Measurements from ENCODE around the gene SNRPB2. TPM values are rescaled to one million over a fixed set of nuclear protein-coding genes. Genes with fewer than 3 reads are reported as not detected.

SNRPB2 gene
- polyA plus RNA-seq, 3 donors = 25.2 to 66.3 (median 62.3) TPM

GRCh38 chr20:16729080-16729479, 746 bp upstream of the SNRPB2 start:
- 100% methylated on average over 1 of the region's 1 CpG for WGBS (ENCODE audit: insufficient coverage)
- no peak overlapping the region for H3K9ac ChIP-seq (ENCODE audit: insufficient read depth, low read length, poor library complexity, severe bottlenecking)
- Mint-ChIP-seq H3K4me1 (peaks cover 34% of the 10 kb centered on the region), H3K27ac (peak overlapping the region; percentile 99 to 100 (median 100)), H3K27me3 (ENCODE audit: low read depth in 3 of 3) (peaks cover 21 to 39% (median 31%) of the 10 kb centered on the region in 3 donors), H3K4me3 (peak overlapping the region; percentile 98 to 100), H3K9me3 (peaks cover 13 to 25% (median 17%) of the 10 kb centered on the region in 7 donors), H3K36me3 (peaks cover 30 to 36% of the 10 kb centered on the region in 2 donors)
- peaks cover 13 to 25% of the 10 kb centered on the region in 2 donors for H3K4me1 ChIP-seq (ENCODE audit: control insufficient read depth in 1 of 2, insufficient read depth in 2 of 2, low read length in 2 of 2)
- H4K20me1 ChIP-seq (ENCODE audit: insufficient read depth, low read length) = peaks cover 12% of the 10 kb centered on the region
- peaks cover 21 to 22% of the 10 kb centered on the region in 2 donors for H3K36me3 ChIP-seq (replicated peaks in 1 of 2; ENCODE audit: control insufficient read depth in 1 of 2, insufficient read depth in 2 of 2, low read length in 2 of 2)
- H2AFZ ChIP-seq (ENCODE audit: insufficient read depth, low read depth, low read length, poor library complexity, severe bottlenecking) = peak overlapping the region; percentile 96
- H3K79me2 ChIP-seq (ENCODE audit: insufficient read depth, low read length) = peaks cover 27% of the 10 kb centered on the region
- intact Hi-C loops (cut with micrococcal nuclease) = loop anchor here in 1 of 2 donors (2.0 kb wide), 1 partner anchor 154 kb away; no protein-coding TSS in a partner anchor
- H3K4me2 ChIP-seq (replicated peaks; ENCODE audit: extremely low read depth, low read length, poor library complexity, severe bottlenecking) = peak overlapping the region; percentile 84
- H3K27ac ChIP-seq (ENCODE audit: low read depth in 1 of 2, low read length in 2 of 2) = peak overlapping the region in 1 of 2 donors; percentile 98
- TF ChIP-seq, protein P1, sequence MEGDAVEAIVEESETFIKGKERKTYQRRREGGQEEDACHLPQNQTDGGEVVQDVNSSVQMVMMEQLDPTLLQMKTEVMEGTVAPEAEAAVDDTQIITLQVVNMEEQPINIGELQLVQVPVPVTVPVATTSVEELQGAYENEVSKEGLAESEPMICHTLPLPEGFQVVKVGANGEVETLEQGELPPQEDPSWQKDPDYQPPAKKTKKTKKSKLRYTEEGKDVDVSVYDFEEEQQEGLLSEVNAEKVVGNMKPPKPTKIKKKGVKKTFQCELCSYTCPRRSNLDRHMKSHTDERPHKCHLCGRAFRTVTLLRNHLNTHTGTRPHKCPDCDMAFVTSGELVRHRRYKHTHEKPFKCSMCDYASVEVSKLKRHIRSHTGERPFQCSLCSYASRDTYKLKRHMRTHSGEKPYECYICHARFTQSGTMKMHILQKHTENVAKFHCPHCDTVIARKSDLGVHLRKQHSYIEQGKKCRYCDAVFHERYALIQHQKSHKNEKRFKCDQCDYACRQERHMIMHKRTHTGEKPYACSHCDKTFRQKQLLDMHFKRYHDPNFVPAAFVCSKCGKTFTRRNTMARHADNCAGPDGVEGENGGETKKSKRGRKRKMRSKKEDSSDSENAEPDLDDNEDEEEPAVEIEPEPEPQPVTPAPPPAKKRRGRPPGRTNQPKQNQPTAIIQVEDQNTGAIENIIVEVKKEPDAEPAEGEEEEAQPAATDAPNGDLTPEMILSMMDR (IDR thresholded peaks at IDR 0.05) = no peak
- no peak for DNase-seq
- peaks cover 0 to 6% of the 10 kb centered on the region in 2 donors for H3K9me3 ChIP-seq (replicated peaks in 1 of 2; ENCODE audit: control insufficient read depth in 1 of 2, insufficient read depth in 1 of 2, low read length in 2 of 2)
- peaks cover 21 to 37% of the 10 kb centered on the region in 2 donors for H3K27me3 ChIP-seq (ENCODE audit: control insufficient read depth in 2 of 2, insufficient read depth in 2 of 2, low read length in 2 of 2)
- peak overlapping the region; percentile 84 to 92 (median 90) for H3K4me3 ChIP-seq (replicated peaks in 1 of 3; ENCODE audit: low read depth in 2 of 3, low read length in 3 of 3)

GRCh38 chr20:16732506-16733152, 2.8 kb downstream of the SNRPB2 start:
- H3K4me1 Mint-ChIP-seq = peaks cover 36% of the 10 kb centered on the region
- Histone ChIP-seq H3K9ac (ENCODE audit: insufficient read depth, low read length, poor library complexity, severe bottlenecking) (no peak overlapping the region), H3K27me3 (ENCODE audit: control insufficient read depth in 2 of 2, insufficient read depth in 2 of 2, low read length in 2 of 2) (peaks cover 10 to 15% of the 10 kb centered on the region in 2 donors), H4K20me1 (ENCODE audit: insufficient read depth, low read length) (peaks cover 39% of the 10 kb centered on the region), H3K79me2 (ENCODE audit: insufficient read depth, low read length) (peaks cover 37% of the 10 kb centered on the region), H3K4me3 (replicated peaks in 1 of 3; ENCODE audit: low read depth in 2 of 3, low read length in 3 of 3) (no peak overlapping the region), H3K4me2 (replicated peaks; ENCODE audit: extremely low read depth, low read length, poor library complexity, severe bottlenecking) (no peak overlapping the region), H3K9me3 (replicated peaks in 1 of 2; ENCODE audit: control insufficient read depth in 1 of 2, insufficient read depth in 1 of 2, low read length in 2 of 2) (peaks cover 0 to 3% of the 10 kb centered on the region in 2 donors), H3K36me3 (replicated peaks in 1 of 2; ENCODE audit: control insufficient read depth in 1 of 2, insufficient read depth in 2 of 2, low read length in 2 of 2) (peaks cover 54 to 57% of the 10 kb centered on the region in 2 donors), H3K27ac (ENCODE audit: low read depth in 1 of 2, low read length in 2 of 2) (peak overlapping the region in 1 of 2 donors; percentile 2), H2AFZ (ENCODE audit: insufficient read depth, low read depth, low read length, poor library complexity, severe bottlenecking) (no peak overlapping the region), H3K4me1 (ENCODE audit: control insufficient read depth in 1 of 2, insufficient read depth in 2 of 2, low read length in 2 of 2) (peaks cover 13 to 25% of the 10 kb centered on the region in 2 donors)
- peaks cover 10 to 16% (median 11%) of the 10 kb centered on the region in 7 donors for H3K9me3 Mint-ChIP-seq
- H3K27me3 Mint-ChIP-seq (ENCODE audit: low read depth in 3 of 3) = peaks cover 9 to 13% (median 10%) of the 10 kb centered on the region in 3 donors
- H3K36me3 Mint-ChIP-seq = peaks cover 65 to 70% of the 10 kb centered on the region in 2 donors
- 53% methylated on average over 4 of the region's 4 CpGs for WGBS (ENCODE audit: insufficient coverage)
- TF ChIP-seq, protein P1 (IDR thresholded peaks at IDR 0.05) = no peak
- intact Hi-C loops (cut with micrococcal nuclease) = loop anchor here in 1 of 2 donors (10.0 kb wide), 1 partner anchor 1562 kb away; no protein-coding TSS in a partner anchor
- H3K27ac Mint-ChIP-seq = peak overlapping the region in 6 of 7 donors; percentile 25 to 69 (median 56)
- no peak overlapping the region for H3K4me3 Mint-ChIP-seq
- DNase-seq = peak in 2 of 3 donors; percentile 29 to 43
